Heart left ventricle (tissue), 13 donors: ENCODE measurements around the gene SCPEP1.

Source experiments
- CTCF ChIP-seq, 12 donors: fragments of 200-600 bp; sonication (generic) in 4 of 12; IDR thresholded peaks; one replicate each; pipeline versions ENCODE4 v1.5.0 to v1.8.0; 2018 to 2022; ENCODE audit warnings: antibody characterized with exemption in 12 of 12, mild to moderate bottlenecking in 5 of 12
- POLR2A ChIP-seq, 2 donors: fragments of 450-650 bp; IDR thresholded peaks; one replicate each; pipeline ENCODE4 v1.6.1; 2017; ENCODE audit warnings: antibody characterized with exemption in 2 of 2, mild to moderate bottlenecking in 2 of 2, moderate library complexity in 2 of 2
- donor health status: ischemic (EF 13 %, LVEDD 7.1; RV severe dilation, severe dysfunction).
- donor health status: DM: no; HTN: yes; CAD: no.
- donor health status: DM: no; HTN: no; CAD: no.
- donor health status: ischemic (EF 25% LVEDD 6.9; RV normal size, moderate dysfunction).
- donor health status: ischemic (EF 25% LVEDD 5.7; RV mildly dilated, moderate dysfunction).
- donor health status: ischemic (EF 35%, LVEDD 5.7; RV mildly dilated, moderate dysfunction).
- donor health status: nonischemic (EF 11% LVEDD 7.7; RV severe dilation, severe dysfunction).
- donor health status: DM: yes; HTN: yes; CAD: no.
- donor health status: PGD.
- donor health status: ischemic (EF 29% LVEDD 5.4; RV normal size, mild dysfunction).
- donor health status: nonischemic (EF 23%, LVEDD 6.1; RV moderate dilation, normal function).

- TF ChIP-seq CTCF (IDR thresholded peaks at IDR 0.05) (no peak), POLR2A (IDR thresholded peaks at IDR 0.05) (no peak)
Measured at GRCh38 chr17:56992364-56992763, 14.4 kb downstream of the SCPEP1 start.
